ENCODE measurements around the gene ASB3.
"Not testable (repeated sequence)": the region's sequence is repeated elsewhere in the genome, so short reads cannot be mapped to it uniquely, and the experiment has no call there.

Gene ASB3

DNA sequence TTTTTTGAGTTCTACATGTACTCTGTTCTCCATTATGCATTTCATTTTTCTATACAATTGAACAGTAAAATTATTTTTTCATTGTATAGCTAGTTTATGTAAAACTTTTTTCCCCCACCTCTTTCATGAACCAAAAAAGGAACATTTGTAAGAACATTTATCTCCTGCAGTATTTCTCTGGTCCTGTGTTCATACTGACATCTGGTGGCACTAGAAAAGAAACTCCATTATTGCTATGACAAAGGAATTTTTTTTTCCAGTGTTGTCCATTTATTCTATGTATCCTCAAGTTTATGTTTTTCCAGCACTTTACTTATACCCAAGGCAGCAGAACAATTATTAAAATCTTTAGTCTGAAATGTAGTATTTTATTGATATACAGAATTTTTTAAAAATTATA, 46.6 kb downstream of the ASB3 start:
- no peak for DNase-seq (ENCODE audit: low read depth)

DNA sequence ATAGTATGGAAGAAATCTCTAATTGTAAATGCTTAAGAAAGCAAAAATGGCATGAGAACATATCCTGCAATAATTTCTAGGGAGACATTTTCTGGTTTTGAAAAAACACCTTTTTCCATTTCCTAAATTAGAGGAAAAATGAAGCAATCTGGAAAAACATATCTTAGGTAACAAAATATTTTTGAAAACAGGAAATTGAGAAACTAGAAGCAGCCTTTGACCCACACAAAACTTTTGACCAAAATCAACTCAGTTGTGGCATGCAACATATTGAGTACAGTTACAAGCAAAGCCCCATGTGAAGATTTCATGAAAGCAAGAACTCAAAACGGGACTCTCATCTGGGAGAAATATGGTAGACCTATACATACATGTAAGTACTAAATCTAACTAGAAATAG, 47.7 kb downstream of the ASB3 start:
- TF ChIP-seq, protein P1, sequence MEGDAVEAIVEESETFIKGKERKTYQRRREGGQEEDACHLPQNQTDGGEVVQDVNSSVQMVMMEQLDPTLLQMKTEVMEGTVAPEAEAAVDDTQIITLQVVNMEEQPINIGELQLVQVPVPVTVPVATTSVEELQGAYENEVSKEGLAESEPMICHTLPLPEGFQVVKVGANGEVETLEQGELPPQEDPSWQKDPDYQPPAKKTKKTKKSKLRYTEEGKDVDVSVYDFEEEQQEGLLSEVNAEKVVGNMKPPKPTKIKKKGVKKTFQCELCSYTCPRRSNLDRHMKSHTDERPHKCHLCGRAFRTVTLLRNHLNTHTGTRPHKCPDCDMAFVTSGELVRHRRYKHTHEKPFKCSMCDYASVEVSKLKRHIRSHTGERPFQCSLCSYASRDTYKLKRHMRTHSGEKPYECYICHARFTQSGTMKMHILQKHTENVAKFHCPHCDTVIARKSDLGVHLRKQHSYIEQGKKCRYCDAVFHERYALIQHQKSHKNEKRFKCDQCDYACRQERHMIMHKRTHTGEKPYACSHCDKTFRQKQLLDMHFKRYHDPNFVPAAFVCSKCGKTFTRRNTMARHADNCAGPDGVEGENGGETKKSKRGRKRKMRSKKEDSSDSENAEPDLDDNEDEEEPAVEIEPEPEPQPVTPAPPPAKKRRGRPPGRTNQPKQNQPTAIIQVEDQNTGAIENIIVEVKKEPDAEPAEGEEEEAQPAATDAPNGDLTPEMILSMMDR (IDR thresholded peaks at IDR 0.05; ENCODE audit: insufficient read depth, low read depth, low read length, missing control alignments) = no peak
- H3K4me3 ChIP-seq (ENCODE audit: low read depth, low read length) = no peak overlapping the region
- no peak for DNase-seq (ENCODE audit: low read depth)

More for the DNA sequence above, 46.6 kb downstream of the ASB3 start:
- no peak overlapping the region for H3K4me3 ChIP-seq (ENCODE audit: low read depth, low read length)
- TF ChIP-seq, protein P1 (IDR thresholded peaks at IDR 0.05; ENCODE audit: insufficient read depth, low read depth, low read length, missing control alignments) = peak; percentile 3

DNA sequence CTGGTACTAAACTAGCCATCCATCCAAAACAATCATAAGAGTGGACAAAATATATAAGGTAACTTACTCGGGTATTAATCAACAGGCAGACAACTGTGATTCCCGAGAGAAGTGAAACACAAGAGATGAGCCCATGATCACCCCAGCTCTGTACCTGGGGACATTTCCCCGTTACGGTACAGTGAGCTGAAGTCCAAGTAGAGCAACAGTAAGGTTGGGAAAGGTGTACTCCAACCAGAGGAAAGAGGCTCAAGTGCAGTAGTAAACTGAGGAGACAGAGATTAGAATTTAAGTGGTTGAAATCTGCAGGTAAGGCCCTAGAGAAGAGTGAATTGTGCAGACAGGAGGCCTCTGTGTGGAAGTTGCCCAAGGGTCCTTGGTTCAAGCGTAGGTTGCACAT, 49.7 kb downstream of the ASB3 start:
- no peak overlapping the region for H3K4me3 ChIP-seq (ENCODE audit: low read depth, low read length)
- TF ChIP-seq, protein P1 (IDR thresholded peaks at IDR 0.05; ENCODE audit: insufficient read depth, low read depth, low read length, missing control alignments) = no peak
- no peak for DNase-seq (ENCODE audit: low read depth)

DNA sequence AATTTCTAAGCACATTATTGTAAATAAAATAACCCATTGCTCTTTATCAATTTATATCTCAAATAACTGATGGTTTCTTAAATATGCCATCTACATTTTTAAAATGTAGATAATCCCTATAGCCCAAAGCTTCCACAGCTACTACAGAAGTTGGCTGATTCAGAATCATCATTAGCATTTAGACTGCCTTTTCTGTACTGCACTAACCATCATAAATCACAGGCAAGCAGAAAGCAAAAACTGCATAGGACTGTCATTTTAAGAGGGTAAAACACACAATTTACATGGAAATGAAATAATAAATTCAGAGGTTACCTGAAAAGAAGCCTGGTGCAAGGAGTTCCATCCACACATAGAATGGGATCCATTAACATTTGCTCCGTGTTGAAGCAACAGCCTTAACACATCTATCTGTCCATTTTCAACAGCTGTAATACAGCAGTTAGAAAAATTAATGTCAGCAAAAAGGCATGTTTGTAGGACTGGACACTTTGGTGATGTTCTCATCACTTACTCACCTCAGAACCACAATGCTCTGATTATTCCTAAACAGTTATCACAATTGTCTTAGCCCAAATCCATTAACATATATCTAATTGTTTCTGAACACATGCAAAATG, 57.5 kb downstream of the ASB3 start:
- TF ChIP-seq, protein P1 (IDR thresholded peaks at IDR 0.05; ENCODE audit: insufficient read depth, low read depth, low read length, missing control alignments) = no peak
- no peak for DNase-seq (ENCODE audit: low read depth)
- no peak overlapping the region for H3K4me3 ChIP-seq (ENCODE audit: low read depth, low read length)

DNA sequence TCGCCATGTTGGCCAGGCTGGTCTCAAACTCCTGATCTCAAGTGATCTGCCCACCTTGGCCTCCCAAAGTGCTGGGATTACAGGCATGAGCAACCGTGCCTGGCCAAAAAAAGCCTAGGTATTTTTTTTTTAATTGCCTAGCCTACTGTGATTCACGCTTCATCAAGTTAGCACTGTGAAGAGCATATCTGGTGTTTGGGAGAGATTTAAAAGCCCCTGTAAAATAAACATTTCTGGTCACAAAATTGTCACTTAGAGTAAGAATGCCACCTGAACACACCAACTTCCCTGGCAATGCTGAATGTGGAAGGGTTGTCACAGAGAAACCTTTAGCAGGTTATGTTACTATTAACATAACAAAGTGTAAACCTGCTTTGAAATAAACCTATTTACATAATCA, 58.8 kb downstream of the ASB3 start:
- no peak overlapping the region for H3K4me3 ChIP-seq (ENCODE audit: low read depth, low read length)
- no peak for DNase-seq (ENCODE audit: low read depth)
- TF ChIP-seq, protein P1 (IDR thresholded peaks at IDR 0.05; ENCODE audit: insufficient read depth, low read depth, low read length, missing control alignments) = no peak

DNA sequence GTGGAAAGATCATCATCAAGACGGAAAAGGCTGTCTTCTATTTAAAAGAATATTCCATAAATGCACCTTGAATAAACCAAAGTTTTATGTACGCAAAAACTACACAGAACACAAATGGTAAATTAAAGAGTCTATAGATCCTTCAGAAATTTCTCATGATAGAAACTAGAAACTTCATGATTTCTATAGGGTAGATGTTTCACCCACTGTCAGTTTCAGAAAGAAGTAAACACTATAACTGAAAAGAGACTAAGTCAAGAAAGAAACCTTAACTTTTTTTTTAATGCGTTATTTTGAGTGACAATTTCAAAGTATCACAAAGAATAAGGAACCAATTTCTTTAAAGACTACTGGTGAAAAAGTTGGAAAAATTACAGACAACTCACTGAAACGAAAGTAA, 61.1 kb downstream of the ASB3 start:
- no peak for DNase-seq (ENCODE audit: low read depth)
- TF ChIP-seq, protein P1 (IDR thresholded peaks at IDR 0.05; ENCODE audit: insufficient read depth, low read depth, low read length, missing control alignments) = no peak
- no peak overlapping the region for H3K4me3 ChIP-seq (ENCODE audit: low read depth, low read length)

DNA sequence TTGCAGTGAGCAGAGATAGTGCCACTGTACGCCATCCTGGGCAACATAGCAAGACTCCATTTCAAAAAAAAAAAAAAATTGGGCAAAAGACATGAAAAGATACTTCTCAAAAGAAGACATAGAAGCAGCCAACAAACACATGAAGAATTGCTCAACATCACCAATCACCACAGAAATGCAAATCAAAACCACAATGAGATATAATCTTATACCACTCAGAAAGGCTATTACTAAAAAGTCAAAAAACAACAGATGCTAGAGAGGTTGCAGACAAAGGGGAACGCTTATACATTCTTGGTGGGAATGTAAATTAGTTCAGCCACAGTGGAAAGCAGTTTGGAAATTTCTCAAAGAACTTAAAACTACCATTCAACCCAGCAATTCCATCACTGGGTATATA, 62.2 kb downstream of the ASB3 start:
- DNase-seq (ENCODE audit: low read depth) = no peak
- no peak overlapping the region for H3K4me3 ChIP-seq (ENCODE audit: low read depth, low read length)

DNA sequence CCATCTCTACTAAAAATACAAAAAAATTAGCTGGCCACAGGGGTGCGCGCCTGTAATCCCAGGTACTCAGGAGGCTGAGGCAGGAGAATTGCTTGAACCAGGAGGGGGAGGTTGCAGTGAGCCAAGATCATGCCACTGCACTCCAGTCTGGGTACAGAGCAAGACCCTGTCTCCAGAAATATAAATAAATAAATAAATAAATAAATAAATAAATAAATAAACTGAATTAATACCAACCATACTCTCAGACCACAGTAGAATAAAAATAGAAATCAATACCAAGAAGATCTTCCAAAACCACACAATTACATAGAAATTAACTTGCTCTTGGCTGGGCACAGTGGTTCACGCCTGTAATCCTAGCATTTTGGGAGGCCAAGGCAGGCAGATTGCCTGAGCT, 65.8 kb downstream of the ASB3 start:
- H3K4me3 ChIP-seq (ENCODE audit: low read depth, low read length); DNase-seq (ENCODE audit: low read depth): not testable (repeated sequence)

More for the DNA sequence above, 62.2 kb downstream of the ASB3 start:
- TF ChIP-seq, protein P1 (IDR thresholded peaks at IDR 0.05; ENCODE audit: insufficient read depth, low read depth, low read length, missing control alignments) = no peak
